GM19397 (cell line): ENCODE measurements around the gene MLLT1.

Experiments used
- ATAC-seq: cut with Tn5 transposase; IDR thresholded peaks from one replicate; pipeline ENCODE4 v1.9.1; 2021; ENCODE audit warnings: mild to moderate bottlenecking, moderate library complexity; ENCODE audit not compliant: unreplicated experiment

MLLT1 gene

DNA sequence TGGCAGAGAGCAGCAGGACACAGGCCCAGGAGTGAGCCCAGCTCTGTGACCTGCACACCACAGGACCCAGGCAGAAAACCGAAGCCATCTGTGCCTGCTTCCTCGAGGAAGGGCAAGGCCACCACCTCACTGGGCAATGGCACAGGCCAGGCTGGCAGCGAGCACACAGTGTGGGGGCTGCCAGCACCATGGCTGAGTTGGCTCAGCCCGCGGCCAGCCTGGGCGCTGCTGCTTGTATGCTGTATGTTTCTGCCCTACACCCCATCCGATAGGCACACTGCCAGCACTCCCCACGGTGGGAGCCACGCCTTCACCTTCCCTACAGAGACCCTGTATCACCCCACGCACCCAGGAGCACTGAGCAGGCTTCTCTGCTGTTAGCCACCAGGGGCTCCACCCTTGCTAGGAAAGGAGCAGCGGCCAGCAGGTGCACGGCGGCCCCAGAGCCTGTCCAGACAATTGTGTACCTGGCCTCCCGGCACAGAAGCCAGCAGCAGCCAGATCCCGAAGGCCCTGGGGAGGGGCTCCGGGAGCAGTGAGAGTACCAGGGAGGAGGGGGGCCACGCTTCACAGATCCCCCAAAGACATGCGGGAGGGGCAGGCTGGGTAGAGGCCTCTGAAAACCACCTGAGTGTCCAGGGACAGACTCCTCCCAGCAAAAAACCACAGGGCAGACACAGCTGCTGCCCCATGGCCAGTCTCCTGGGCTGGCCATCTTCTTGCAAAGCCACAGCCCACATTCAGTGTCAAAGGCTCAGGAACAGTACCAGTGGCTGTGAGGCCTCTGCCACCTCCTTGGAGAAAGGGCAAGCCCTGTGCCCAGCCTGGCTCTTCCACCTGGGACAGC lies 56.1 kb downstream of the MLLT1 start:
- no peak for ATAC-seq

DNA sequence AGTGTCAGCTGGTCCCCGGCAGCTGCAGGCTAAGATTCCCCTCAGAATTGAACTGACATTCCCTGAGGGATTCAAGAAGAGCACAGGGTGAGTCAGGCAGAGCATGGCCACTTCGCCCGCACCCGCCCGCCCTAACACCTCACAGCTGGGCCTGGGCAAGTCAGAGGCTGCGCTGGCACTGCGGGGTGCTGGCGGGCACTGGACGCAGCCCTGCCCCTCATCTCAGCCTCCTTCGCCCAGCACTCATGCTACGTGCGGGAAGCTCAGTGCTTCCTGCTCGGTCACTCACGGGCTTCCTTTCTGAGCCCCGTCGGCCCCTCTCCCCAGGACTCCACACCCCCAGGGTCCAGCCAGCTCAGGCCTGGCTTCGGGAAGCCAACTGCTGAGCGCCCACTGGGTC lies 56.9 kb downstream of the MLLT1 start:
- ATAC-seq, result no peak

DNA sequence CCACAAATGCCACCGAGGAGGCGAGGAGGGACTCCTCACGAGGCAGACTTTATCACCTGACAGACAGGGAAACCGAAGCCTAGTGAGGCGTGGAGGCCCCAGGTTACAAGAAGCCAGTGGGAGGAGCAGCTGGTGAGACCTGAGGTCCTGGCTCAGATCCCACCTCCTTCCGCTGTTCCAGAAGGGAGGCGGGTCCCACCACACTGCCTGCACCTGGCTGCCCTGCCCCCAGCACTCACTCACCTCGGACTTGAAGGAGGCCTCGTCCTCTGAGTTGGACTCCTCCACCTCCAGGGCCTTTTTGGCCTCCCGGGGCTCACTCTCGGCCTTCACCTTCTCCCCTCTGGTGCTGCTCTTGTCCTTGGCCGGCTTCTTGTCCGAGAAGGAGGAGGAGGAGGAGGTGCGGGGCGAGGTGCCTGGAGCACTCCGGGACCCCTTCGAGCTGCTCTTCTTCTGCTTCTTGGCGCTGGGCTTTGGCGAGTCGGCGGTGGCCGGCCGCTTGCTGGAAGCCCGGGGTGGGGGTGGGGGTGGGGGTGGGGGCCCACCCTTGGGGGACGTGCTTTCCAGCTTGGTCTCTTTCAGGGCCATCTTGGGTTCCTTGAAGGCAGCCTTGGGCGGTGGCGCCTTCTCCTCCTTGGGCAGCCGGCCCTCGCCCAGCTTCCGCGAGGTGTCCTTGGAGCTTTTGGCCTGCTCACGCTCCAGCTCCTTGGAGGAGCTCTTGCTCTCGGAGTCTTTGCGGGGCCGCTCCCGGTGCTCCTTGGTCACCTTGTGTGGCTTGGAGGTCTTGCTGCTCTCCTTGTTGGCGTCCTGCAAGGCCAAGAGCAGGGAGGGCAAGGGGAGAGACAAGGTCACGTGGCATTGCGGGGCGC lies 57.7 kb downstream of the MLLT1 start:
- no peak for ATAC-seq

DNA sequence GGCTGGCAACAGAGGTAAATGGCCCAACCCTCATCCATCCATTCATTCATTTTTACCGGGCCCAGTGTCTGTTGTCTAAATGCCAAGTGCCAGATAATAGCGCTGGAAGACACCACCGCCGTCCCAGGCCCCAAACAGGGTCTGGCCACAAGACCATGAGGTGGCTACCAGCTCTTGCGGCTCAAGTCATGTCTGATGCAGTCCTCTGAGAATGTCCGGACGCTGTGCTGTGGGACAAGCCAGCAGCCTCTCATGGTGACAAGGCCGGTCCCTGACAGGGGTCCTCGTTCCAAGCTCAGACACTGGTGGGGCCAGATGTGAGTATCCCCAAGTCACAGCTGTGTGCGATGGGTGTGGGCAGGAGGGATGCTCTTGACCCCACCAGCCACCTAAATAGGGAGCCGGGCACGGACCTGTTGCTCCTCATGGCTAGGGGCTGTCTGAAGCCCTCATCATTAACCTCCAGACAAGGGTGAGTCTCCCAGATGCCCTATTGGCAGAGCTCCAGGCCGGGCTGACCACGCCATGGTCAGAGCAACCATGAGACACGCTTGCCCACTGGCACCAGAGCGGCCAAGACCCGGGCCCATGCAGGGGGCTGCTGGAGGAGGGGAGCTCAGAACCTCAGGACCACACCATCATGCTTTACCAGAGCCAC lies 58.4 kb downstream of the MLLT1 start:
- ATAC-seq, result no peak

DNA sequence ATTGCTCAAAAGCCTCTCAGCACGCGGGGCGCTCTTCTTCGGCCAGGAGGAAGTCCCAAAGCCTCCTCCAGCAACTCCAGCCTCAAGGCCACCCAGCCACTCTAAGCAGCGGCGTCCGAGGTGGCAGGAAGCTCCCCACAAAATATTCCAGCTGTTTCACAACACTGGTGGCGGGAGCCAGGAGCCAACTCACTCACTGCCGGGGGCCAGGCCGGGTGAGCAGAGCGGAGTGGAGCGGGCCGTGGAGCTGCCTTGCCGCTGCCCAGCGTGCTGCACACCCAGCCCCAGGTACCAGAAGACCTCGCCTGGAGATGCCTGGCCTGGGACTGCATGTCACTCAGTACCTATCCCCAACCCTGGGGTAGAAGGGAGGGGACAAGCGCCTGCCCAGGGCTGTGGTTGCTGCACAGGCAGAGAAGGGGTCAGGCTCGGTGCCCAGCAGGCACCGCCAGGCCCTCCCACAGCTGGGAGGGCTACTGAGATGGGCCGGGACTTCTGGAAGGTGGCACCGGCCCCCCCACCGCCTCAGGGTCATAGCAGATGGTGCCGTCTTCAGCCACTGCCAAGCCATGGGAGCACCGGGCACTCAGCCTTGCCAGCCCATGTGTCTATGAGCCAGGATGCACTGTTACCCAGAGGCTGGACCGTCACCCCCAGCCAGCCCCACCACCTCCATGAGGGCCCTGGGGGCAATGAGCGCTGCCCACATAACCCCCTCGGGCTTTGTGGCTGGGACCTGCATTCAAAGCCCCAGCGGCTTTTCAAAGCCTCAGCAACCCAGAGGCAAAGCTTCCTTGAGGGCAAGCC lies 59.2 kb downstream of the MLLT1 start:
- no peak for ATAC-seq

DNA sequence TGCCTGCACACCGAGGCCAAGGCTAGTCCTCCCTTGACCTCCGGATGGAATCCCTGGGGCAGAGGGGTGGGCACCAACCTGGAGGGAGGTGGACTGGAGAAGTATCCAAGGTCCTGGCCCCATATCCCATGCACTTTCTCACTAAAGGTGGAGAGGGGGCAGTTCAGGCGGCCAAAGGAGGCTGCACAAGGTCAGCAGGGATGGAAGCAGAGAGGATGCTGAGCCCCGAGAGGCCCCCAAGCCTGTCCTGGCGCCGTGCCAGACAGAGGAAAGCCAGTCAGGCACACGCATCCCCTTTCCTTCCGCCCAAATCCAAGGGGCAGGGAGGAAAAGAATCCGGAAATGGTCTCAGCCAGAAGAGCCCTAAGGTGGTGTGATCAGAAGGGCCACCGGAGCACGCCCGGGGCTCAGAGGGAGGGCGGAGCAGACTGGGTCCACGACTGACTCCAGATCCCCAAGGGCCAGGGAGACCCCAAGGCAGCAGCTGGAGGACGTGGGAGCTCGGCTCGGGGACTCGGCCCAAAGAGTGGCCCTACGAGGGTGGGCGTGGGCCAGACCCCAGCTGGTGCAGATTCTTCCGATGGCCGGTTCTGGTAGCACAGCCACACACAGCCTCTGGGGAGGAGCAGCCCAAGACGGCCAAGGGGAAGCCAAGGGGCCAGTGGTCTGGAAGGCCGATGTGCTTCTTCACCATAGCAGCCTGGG lies 60.0 kb downstream of the MLLT1 start:
- no peak for ATAC-seq

DNA sequence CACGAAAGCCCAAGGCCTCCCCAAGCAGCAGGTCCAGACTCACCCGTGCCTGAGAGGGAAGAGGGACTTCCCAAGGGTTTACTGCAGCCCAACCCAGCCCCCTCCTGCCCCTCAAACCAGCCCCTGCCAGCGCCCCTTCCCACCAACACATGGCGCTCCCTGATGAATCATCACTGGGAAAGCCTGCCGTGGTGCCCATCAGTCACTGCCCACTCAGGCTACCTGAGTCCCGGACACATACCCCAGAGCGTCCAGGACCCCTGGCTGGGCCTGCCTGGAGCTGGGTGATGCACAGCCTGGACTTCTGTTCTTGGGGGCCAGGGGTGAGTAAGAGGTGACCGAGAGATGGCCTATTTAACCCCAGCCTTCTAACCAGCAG lies 60.6 kb downstream of the MLLT1 start:
- ATAC-seq, result no peak

DNA sequence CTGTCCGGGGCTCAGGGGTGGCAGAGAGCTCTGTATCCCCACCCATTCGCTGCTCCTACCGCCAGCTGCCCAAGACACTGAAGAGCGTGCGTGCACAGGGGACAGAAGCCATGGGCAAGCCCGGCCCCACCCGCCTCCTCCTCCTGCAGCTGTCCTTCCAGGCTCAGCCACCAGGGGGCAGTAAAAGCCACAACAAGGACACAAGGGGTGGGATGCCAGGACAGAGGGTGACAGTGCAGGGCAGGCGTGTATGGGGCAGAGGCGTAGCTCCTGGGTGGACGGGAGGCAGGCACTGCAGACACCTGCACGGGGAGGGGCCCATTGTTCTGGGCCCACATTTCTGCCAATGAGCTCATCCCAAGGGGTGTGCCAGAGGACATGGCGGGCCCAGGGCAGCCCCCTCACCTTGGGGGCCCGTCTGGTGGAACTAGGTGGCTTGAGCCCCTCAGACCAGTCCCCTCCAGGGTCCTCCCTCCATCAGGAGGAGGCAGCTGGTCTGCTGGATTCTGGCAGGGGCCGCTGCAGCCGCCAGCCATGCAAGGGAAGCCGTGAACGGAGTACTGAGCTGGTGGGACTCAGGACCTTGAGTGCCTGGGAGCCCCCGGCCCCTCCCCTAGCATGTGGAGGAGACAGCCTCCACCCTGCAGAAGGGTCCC lies 61.2 kb downstream of the MLLT1 start:
- ATAC-seq, result no peak

DNA sequence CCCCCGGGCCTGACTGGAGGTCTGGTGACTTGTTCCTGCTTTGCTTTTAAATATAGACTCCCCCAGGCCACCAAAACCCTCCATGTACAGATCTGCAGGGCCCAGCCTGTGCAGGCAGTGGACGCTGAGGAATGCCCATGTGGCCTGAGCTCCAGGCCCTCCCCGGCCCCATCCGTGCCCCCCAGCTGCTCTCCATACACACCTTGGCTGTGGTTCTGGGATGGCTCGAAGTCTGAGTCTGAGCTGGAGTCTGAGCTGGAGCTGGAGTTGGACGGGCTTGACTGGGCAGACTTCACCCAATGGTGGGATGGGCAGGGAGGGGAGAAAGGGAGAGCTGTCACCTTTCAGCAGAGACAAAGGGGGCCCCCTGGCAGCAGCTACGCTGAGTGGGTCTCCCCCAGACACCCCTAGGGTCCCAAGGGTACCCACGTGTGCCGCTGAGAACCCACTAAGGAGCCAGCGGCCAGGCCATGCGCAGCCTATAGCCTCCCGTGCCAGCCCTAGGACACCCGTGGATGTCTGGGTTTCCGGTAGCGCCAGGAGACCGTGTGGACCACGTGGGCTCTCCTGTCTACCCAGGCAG lies 61.9 kb downstream of the MLLT1 start:
- no peak for ATAC-seq

DNA sequence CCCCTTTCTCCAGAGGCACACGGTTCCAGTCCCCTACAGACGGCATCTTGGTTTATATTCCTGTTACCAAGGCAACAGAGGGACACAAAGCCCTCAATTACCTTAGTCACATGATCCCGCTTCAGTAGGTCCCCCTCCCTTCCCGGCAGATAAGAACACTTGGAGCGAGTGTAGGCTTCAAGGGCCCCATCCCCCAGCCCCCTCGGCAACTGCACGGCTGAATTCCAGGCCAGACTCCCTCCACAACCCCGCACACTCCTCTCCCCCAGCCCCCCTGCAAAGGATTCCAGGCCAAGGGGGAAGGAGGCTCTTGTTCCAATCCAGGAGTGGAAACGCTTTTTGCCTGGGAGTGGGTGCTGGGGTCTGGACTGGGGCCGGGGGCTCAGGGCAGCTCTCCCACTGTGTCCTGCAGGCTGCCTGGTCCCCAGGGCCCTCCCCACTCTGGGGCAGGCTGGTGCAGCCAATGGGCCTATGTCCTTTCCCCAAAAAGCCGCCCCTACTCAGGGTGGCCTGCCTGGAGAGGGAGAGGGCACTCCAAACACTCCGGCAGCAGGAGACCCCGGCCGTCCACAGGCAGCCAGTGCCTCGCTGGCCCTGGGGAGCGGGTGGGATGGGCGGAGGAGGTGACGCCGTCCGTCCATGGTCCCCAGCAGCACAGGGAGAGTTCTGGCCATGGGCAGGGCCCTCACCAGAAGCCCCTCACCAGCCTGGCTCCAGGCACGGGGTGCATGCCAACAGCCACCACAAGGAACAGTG lies 62.6 kb downstream of the MLLT1 start:
- no peak for ATAC-seq

DNA sequence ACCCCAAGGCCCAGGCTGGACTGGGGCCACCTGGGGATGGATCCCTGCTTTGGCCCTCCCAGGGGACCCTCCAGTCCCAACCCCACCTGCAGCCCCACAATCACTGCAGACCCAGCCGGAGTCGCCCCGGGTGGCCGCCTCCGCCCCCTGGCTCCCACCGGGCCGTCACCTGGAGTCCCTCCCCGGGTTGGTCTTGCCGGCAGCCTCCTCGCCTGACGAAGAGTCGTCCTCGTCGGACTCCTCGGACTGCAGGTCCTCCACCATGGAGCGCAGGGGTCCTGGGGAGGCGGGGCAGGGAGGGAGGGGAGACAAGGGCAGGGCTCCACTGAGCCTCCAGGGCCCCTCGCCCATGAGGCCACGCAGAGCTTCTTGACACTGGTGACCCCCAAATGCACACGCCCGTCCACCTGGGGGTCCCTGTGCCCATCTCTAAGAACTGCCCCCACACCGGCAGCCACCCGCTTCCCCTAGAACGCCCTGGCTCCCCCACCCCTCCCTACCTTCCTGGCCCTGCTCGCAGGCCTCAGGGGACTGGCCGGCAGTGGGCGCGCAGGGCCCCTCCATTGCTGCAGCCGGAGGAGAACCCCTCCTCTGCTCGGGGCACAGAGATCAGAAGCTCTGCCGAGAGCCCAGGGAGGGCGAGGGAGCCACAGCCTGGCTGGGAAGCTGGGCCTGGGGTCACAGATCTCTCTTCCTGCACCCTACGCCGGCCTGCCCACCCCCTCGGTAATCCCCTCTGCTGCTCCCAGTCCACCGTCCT lies 63.4 kb downstream of the MLLT1 start:
- ATAC-seq, result no peak

DNA sequence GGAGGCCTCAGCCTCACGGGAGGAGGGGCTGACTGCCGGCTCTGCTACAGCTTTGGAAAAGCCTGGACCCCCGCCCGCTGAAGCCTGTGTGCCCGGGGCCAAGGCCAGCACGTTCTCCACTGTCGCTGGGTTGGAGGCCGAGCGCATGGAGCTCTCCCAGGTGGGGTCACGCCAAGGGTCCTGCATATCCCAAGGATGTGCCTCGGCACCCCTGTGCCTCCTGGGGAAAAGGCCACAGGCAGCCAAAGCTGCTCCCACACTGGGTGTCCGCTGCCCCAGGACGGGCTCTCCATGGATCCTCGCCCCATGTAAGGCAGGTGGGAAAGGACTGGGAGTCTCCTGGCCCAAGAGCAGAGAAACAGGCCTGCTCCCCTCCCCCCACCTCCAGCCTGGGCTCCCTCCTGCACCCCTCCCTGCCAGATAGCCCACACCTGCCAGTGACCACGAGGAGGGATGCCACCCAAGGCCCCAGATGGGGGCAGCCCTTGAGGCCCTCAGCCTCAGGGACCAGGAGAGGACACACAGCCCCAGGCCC lies 64.0 kb downstream of the MLLT1 start:
- ATAC-seq, result no peak

DNA sequence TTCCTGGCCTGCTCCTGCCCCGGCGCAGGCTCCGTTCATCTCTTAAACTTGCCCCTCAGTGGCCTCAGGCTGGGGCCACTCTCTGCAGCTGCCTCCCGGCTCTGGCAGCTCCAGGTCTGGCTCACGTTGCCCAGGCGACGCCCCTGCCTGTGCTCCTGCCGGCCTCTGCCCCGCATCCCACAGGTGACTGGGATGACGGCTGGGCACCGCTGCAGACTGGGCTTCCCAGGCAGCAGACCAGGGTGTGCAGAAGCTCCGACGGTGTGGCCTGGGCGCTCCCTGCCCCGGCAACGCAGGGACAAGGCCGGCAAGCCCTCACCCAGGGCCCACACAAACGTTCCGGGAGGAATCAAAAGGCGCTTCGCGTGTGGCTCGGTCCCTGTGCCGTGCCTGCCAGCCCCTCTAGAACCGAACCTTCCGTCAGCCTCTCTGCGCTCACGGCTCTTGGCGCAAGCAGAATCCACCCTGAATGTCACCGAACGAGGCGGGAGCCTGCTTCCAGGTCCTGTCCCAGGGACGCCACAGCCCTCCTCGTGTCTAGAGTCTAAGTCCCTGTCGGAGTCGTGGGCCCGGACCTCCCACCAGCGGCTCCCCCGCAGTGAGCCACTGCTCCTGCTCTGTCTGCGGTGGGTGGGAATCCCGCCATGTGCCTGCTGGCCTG lies 64.8 kb downstream of the MLLT1 start:
- ATAC-seq, result no peak

DNA sequence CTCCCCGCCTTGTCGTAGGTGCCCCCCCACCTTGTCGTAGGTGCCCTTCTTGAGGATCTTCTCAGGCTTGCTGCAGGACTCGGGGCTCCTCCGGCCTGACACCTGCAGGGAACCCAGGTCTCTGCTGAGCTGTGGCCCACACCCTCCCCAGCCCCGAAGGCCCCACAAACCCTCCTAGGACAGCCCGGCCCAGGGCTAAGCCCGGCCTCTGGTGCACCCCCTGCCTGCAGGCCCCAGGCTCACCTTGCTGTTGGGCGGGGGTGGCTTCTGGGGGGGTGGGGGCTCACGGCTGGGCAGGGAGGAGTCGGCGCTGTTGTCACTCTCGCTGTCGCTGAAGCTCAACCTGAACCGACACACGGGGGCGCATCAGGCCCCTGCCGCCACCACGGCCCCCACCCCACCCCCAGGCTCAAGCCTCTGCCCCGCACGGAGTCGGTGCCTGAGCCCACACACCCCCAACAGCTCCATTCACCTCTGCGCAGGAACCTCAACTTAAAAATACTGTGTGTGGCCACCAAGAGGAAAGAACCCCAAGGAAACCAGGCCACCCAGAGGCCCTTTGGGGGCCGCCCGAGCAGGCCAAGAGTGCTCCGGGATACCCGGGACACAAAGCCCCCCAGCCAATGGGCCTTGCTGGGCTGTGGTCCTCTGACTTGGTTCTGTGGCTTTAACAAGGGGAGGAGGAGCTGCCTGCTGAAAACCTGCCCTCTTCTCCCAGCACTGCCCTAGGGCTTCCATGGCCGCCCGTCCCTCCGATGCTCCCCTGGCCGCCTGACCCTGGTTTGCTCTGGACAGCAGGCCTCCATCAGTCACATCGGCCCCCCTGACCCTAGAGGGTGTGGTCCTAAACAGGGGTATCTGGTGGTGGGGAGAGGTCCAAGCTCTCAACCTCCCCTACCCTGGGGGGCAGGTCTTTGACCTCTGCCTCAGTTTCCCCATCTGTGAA lies 65.8 kb downstream of the MLLT1 start:
- ATAC-seq, result no peak

DNA sequence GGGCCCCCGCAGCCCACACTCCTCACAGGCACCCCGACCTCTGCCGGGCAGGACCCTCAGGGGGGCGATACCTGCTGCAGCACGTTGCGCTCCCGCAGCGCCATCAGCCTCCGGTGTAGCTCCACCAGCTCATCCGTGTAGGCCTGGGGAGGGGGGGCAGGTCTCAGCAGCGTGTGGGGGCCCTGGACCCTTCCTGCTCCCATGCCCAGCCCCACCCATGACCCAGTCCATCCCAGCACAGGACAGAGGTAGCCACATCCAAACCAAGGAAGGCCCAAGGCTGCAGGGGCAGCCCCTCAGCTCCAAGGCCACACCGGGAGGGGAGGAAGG lies 66.5 kb downstream of the MLLT1 start:
- no peak for ATAC-seq
